ENCODE results near the gene LGR6.
A peak's percentile ranks its signal among the peaks of the same experiment; 100 is the strongest.

LGR6 gene

GRCh38 chr1:202203238-202204039 lies 9.8 kb downstream of the LGR6 start:
- DNase-seq, result no peak

- DNase-seq, result no peak
These were observed 10.5 kb downstream of the LGR6 start for GRCh38 chr1:202204065-202204464.

DNA sequence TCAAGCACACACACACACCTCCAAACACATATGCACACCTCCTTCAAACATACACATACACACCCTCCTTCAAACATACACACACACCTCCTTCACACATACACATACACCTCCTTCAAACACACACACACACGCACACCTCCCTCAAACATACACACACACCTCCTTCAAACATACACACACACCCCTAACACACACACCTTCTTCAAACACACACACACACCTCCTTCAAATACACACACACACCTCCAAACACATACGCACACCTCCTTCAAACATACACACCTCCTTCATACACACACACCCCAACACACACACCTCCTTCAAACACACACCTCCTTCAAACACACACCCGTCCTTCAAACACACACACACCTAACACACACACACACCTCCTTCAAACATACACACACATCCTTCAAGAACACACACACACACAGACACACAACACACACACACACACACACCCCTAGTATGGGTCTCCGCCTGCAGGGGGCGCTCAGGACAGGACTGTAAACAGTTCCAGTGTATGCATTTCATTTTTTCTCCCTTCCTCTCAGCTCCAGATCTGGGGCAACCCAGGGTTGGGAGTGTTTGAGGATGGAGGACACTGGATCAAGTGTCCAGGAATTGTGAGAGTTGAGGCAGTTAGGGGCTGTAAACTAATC lies 12.1 kb downstream of the LGR6 start:
- no peak for DNase-seq

GRCh38 chr1:202207292-202207691 lies 13.7 kb downstream of the LGR6 start:
- peak; percentile 21 for DNase-seq

- no peak for DNase-seq
These were observed 14.8 kb downstream of the LGR6 start for GRCh38 chr1:202208351-202208857.

- peak; percentile 52 for DNase-seq
These were observed 16.8 kb downstream of the LGR6 start for GRCh38 chr1:202210385-202210784.

- no peak for DNase-seq
These were observed 17.4 kb downstream of the LGR6 start for GRCh38 chr1:202210969-202211368.

GRCh38 chr1:202212787-202213186 lies 19.2 kb downstream of the LGR6 start:
- DNase-seq, result no peak

GRCh38 chr1:202213361-202214088 lies 19.9 kb downstream of the LGR6 start:
- DNase-seq, result peak; percentile 30

DNA sequence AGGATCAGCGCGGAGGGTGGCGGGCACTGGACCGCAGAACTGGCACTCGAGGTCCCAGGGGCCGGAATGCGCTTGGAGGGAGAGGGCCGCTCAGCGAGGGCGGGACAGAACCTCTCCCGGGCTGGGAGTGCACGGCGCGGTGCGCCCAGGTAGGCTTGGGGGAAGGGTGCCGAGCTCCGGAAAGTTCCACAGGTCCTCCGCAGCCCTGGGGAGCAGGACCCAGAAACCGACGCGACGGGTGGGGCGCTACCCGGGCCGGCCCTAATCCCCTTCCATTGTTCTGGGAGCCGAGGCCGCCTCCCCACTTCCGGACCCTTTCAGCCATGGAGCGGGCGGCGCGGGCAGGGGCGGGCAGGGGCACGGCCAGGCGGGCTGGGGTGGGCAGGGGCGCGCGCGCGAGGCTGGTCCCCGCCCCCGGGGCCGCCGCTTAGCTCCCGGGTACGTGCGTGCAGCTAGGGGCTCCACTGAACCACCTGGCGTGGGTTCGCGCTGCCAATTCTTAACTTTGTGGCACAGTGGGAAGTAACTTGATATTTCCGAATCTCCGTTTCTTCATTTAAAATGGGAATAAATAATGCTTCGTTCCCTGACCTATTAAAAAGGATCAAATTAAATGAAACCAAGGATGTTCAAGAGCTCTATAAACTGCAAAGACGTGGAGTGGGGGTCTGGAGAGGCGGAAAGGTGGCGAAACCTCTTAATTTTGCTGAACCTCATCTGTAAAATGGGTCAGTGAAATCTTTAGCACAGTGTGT lies 20.7 kb downstream of the LGR6 start:
- DNase-seq, result peak; percentile 37

GRCh38 chr1:202215472-202216130 lies 22.0 kb downstream of the LGR6 start:
- no peak for DNase-seq

DNA sequence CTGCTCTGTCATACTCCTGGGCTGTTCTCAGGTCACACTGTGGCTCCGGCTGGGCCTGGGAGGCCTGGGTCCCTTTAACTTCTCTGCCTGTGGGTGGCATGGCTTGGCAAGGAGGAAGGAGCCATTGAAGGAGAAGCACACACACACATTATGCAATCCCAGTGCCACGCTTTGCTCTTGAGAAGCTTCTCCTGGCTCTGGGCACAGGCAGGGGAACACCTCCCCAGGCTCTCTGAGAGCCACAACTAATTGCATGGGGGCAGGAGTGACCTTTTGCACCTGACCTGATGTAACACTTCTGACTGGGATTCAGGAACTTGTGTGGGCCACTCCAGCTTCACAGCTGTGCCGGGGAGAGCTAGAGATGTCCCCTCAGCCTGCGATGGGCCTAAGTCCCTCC lies 23.1 kb downstream of the LGR6 start:
- DNase-seq, result no peak

GRCh38 chr1:202217516-202217915 lies 23.9 kb downstream of the LGR6 start:
- no peak for DNase-seq

- DNase-seq, result no peak
These were observed 24.4 kb downstream of the LGR6 start for GRCh38 chr1:202217951-202218350.

DNA sequence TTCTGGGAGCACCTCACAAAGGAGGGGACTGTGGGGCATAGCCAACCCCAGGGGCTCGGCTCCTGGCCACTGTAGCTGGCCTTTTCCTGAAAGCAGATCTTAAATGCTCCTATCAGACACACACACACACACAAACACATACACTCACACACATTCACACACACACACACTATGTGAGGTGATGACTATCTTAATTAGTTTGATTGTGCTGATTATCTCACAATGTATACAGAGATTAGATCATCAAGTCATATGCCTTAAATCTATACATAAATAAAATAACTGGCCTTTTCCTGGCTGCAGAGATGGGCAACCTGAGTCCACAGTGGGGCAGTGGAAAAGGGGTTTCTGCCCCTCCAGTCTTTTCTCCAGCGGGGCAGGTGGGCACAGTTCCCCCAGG lies 27.1 kb downstream of the LGR6 start:
- DNase-seq, result no peak

- DNase-seq, result peak; percentile 13
These were observed 28.6 kb downstream of the LGR6 start for GRCh38 chr1:202221911-202222909.

DNA sequence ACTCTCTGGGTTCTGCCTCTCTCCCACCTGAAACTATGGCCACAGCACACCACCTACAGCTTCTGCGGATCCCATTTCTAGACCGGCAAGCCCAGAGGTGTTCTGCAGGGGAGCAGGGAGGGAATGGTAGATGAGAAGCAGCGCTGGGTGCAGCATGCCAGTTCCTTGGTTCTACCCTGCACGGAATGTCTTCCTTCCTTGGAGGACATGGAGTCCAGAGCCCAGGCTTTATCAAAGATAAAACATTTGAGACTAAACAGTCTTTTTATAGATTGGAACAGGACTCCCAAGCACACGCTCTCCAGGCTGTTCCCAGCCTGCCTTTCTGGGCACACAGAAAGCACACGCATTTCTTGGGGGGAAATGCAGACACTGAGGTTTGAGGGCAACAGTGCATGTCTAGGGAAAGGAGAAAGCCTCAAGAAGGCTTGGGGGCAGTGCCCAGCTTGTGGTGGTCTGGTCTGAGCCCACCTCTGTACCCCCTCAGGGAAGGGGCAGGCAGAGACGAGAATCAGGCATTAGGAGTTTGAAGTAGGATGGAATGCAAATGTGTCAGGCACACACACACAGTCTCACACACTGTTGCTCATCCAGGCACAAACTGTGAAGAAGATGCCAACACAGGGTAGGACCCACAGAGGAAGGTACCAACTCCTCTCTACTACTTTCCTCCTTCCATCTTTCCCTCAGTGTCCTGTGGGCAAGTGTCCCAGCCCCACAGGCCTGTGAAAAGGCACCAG lies 29.7 kb downstream of the LGR6 start:
- DNase-seq, result no peak

DNA sequence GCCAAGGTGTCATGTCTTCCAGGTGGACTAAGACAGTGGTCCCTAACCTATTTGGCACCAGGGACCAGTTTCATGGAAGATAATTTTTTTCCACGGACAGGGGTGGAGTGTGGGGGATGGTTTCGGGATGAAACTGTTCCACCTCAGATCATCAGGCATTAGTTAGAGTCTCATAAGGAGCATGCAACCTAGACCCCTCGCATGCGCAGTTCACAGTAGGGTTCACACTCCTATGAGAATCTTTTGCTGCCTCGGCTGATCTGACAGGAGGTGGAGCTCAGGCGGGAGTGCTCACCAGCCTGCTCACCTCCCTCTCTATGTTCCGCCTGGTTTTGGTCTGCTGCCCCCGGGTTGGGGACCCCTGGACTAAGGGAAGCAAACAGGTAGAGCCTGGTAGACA lies 30.9 kb downstream of the LGR6 start:
- DNase-seq, result no peak

GRCh38 chr1:202225131-202225530 lies 31.5 kb downstream of the LGR6 start:
- no peak for DNase-seq

DNA sequence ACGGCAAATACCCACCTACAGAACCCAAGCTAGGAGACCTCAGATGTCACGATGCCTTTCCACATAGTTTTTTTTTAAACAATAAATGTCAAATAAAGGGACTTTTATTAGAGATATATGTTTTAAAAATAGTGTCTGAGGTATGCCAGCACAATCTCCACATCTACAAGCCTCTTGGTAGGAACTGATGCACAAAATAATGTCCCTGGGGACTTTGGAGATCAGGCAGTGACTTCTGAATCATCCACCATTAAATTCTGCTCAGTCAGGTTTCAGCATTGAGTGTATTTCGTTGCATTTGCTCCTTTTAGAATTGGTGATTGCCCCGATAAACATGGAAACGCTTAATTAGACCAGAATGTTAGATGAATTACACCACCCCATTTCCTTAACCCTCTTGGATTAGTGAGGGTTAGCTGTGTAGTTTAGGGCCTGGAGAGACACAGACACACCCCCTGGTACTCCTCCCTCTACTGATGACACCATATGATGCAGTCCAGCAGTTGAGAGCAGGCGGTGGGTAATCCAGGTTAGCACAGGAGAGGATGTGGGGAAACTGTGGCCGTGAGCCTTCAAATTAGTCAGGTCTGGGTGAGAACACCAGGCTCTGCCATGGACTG lies 33.6 kb downstream of the LGR6 start:
- DNase-seq, result no peak
